Mucosa of stomach (tissue), 1 donor: Measurements from ENCODE around the gene HAUS3.
"Not testable (repeated sequence)": the region's sequence is repeated elsewhere in the genome, so short reads cannot be mapped to it uniquely, and the experiment has no call there.

ENCODE experiments used
- H3K27me3 ChIP-seq: one replicate; pipeline ENCODE4 v1.7.0; 2013; ENCODE audit warnings: mild to moderate bottlenecking, low read length; ENCODE audit not compliant: control insufficient read depth, insufficient read depth
- H3K36me3 ChIP-seq: one replicate; pipeline ENCODE4 v1.7.0; 2013; ENCODE audit warnings: low read length; ENCODE audit not compliant: control insufficient read depth, insufficient read depth
- H3K4me1 ChIP-seq: one replicate; pipeline ENCODE4 v1.7.0; 2013; ENCODE audit warnings: mild to moderate bottlenecking, low read length; ENCODE audit not compliant: control insufficient read depth, insufficient read depth
- H3K4me3 ChIP-seq: one replicate; pipeline ENCODE4 v1.7.0; 2013; ENCODE audit warnings: low read length
- H3K9ac ChIP-seq: one replicate; pipeline ENCODE4 v1.7.0; 2013; ENCODE audit warnings: mild to moderate bottlenecking, low read length, moderate library complexity
- H3K9me3 ChIP-seq: one replicate; pipeline ENCODE4 v1.7.0; 2013; ENCODE audit warnings: mild to moderate bottlenecking, low read length, moderate library complexity; ENCODE audit not compliant: control insufficient read depth
- donor health status: Pancreatic carcinoma.

The HAUS3 gene

DNA sequence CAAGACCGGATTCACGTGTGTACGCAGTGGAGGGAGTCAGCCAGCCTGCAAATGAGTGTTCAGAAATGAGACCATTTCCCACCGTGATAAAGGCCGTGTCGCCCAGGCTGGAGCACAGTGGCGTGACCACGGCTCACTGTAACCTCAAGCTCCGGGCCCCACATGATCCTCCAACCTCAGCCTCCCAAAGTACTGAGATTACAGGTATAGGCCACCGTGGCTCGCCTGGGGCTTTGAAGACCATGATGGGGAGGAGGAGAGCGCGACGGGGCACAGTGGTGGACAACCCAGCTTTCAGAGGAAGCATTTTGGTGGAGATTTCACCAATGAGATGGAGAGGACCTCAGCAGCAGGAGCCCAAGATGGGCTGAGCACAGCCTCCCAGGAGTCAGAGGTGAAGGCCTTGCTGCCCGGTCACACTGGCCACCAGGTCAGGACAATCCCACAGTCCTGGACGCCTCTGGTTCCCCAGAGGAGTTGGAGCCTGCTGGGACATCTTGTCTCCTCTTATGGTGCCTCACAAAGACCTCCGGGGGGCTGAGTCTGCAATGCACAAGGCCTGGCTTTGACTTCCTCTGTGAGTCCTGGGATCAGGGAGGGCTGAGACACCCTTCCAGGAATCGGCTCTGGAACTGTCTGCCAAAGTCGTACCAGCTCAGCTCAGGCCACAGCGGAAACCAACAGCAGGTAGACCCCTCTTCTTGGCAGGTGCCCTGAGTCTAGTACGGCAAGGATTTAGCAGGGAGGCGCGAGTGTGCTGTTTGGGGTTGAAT is 42.4 kb upstream of the HAUS3 start:
- Histone ChIP-seq H3K9ac (no peak overlapping the region), H3K4me3 (no peak overlapping the region), H3K9me3 (no peaks in the 10 kb centered on the region), H3K27me3 (no peaks in the 10 kb centered on the region), H3K4me1 (no peaks in the 10 kb centered on the region), H3K36me3 (no peaks in the 10 kb centered on the region)

- H3K9me3 ChIP-seq = no peaks in the 10 kb centered on the region
- H3K9ac ChIP-seq = no peak overlapping the region
- H3K4me3 ChIP-seq = no peak overlapping the region
- no peaks in the 10 kb centered on the region for H3K36me3 ChIP-seq
- H3K4me1 ChIP-seq = no peaks in the 10 kb centered on the region
- H3K27me3 ChIP-seq = no peaks in the 10 kb centered on the region
These were observed 41.3 kb upstream of the HAUS3 start for GRCh38 chr4:2283199-2283711.

- Histone ChIP-seq H3K4me3 (no peak overlapping the region), H3K9ac (no peak overlapping the region), H3K9me3 (no peaks in the 10 kb centered on the region), H3K27me3 (no peaks in the 10 kb centered on the region), H3K4me1 (no peaks in the 10 kb centered on the region), H3K36me3 (no peaks in the 10 kb centered on the region)
These were observed 39.8 kb upstream of the HAUS3 start for GRCh38 chr4:2281575-2282343.

- H3K9ac ChIP-seq = no peak overlapping the region
These were observed 38.8 kb upstream of the HAUS3 start for GRCh38 chr4:2280531-2281300.

DNA sequence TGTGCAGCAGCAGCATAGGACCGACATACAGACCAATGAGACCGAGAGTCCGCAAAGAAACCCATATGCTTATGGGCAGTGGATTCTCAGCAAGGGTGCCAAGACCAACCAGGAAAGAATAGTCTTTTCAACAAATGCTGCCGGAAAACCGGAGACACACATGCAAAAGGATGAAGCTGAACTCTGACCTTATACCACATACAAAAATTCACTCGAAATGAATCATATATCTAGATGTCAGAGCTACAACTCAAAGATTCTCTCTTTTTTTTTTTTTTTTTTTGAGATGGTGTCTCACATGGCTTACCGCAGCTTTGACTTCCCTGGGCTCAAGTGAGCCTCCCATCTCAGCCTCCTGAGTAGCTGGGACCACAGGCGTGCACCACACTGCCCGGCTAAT is 36.0 kb upstream of the HAUS3 start:
- Histone ChIP-seq H3K4me3 (no peak overlapping the region), H3K9me3 (no peaks in the 10 kb centered on the region)

More at GRCh38 chr4:2280531-2281300, 38.8 kb upstream of the HAUS3 start:
- H3K4me1 ChIP-seq = no peaks in the 10 kb centered on the region
- no peak overlapping the region for H3K4me3 ChIP-seq
- H3K36me3 ChIP-seq = no peaks in the 10 kb centered on the region
- no peaks in the 10 kb centered on the region for H3K27me3 ChIP-seq
- H3K9me3 ChIP-seq = no peaks in the 10 kb centered on the region

DNA sequence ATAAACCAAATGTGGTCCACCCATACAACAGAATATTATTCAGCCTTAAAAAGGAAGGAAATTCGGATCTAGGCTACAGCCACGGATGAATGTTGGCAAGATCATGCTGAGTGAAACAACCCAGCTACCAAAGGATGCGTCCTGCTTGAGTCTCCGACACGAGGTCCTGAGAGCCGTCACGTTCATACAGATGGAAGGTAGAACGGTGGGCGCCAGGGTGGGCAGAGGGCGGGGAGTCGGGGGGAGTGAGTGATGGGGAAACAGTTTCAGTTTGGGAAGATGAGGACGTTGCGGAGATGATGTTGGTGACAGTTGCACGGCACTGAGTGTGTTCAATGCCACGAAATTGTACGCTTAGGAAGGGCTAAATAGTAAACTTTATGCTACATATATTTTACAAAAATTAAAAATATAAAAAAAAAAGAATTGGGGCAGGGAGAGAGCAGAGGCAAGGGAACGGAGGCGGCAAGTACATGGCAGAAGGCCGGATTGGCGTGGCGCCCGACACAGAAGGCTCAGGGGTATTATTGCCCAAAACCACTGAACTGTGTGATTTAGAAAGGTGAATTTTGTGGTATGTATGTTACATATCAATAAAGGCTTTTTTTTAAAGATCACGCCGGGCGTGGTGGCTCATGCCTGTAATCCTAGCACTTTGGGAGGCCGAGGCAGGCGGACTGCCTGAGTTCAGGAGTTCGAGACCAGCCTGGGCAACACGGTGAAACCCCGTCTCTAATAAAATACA is 34.8 kb upstream of the HAUS3 start:
- Histone ChIP-seq H3K36me3 (no peaks in the 10 kb centered on the region), H3K9ac (no peak overlapping the region), H3K4me3 (no peak overlapping the region), H3K9me3 (no peaks in the 10 kb centered on the region), H3K4me1 (no peaks in the 10 kb centered on the region), H3K27me3 (no peaks in the 10 kb centered on the region)

More for the DNA sequence above, 36.0 kb upstream of the HAUS3 start:
- H3K9ac ChIP-seq = no peak overlapping the region
- no peaks in the 10 kb centered on the region for H3K36me3 ChIP-seq
- H3K4me1 ChIP-seq = no peaks in the 10 kb centered on the region
- no peaks in the 10 kb centered on the region for H3K27me3 ChIP-seq

- H3K9ac ChIP-seq = no peak overlapping the region
- no peaks in the 10 kb centered on the region for H3K36me3 ChIP-seq
- H3K27me3 ChIP-seq = no peaks in the 10 kb centered on the region
- H3K4me1 ChIP-seq = no peaks in the 10 kb centered on the region
- H3K4me3 ChIP-seq = no peak overlapping the region
- H3K9me3 ChIP-seq = no peaks in the 10 kb centered on the region
These were observed 33.8 kb upstream of the HAUS3 start for GRCh38 chr4:2275546-2276251.

GRCh38 chr4:2275044-2275397 is 33.1 kb upstream of the HAUS3 start:
- not testable (repeated sequence) for H3K9ac ChIP-seq, H3K9me3 ChIP-seq, H3K36me3 ChIP-seq, H3K4me1 ChIP-seq, H3K4me3 ChIP-seq, H3K27me3 ChIP-seq

GRCh38 chr4:2274320-2275043 is 32.6 kb upstream of the HAUS3 start:
- H3K9me3 ChIP-seq = no peaks in the 10 kb centered on the region
- no peaks in the 10 kb centered on the region for H3K4me1 ChIP-seq
- no peak overlapping the region for H3K4me3 ChIP-seq
- H3K9ac ChIP-seq = no peak overlapping the region
- no peaks in the 10 kb centered on the region for H3K27me3 ChIP-seq
- H3K36me3 ChIP-seq = no peaks in the 10 kb centered on the region

- H3K36me3 ChIP-seq = no peaks in the 10 kb centered on the region
- H3K9me3 ChIP-seq = no peaks in the 10 kb centered on the region
- no peak overlapping the region for H3K4me3 ChIP-seq
- no peaks in the 10 kb centered on the region for H3K27me3 ChIP-seq
- H3K4me1 ChIP-seq = no peaks in the 10 kb centered on the region
- no peak overlapping the region for H3K9ac ChIP-seq
These were observed 31.9 kb upstream of the HAUS3 start for GRCh38 chr4:2273657-2274319.
